Sigmoid colon (tissue), 4 donors: ENCODE results near the gene RETREG1.

Experiments
- EP300 ChIP-seq, 4 donors: sonication (generic); formaldehyde crosslinking; IDR thresholded peaks; one replicate each; pipeline ENCODE4 v1.6.1; 2017; ENCODE audit warnings: antibody characterized with exemption in 4 of 4
- TF ChIP-seq, protein P1 (sequence below), 4 experiments: fragments of 450-650 bp in 3 of 4; fragments of 200-600 bp in 1 of 4; IDR thresholded peaks; one replicate each; pipeline ENCODE4 v1.5.1; 2016 to 2019; ENCODE audit warnings: antibody characterized with exemption in 4 of 4, mild to moderate bottlenecking in 3 of 4, moderate library complexity in 2 of 4

- TF ChIP-seq, protein P1, sequence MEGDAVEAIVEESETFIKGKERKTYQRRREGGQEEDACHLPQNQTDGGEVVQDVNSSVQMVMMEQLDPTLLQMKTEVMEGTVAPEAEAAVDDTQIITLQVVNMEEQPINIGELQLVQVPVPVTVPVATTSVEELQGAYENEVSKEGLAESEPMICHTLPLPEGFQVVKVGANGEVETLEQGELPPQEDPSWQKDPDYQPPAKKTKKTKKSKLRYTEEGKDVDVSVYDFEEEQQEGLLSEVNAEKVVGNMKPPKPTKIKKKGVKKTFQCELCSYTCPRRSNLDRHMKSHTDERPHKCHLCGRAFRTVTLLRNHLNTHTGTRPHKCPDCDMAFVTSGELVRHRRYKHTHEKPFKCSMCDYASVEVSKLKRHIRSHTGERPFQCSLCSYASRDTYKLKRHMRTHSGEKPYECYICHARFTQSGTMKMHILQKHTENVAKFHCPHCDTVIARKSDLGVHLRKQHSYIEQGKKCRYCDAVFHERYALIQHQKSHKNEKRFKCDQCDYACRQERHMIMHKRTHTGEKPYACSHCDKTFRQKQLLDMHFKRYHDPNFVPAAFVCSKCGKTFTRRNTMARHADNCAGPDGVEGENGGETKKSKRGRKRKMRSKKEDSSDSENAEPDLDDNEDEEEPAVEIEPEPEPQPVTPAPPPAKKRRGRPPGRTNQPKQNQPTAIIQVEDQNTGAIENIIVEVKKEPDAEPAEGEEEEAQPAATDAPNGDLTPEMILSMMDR (IDR thresholded peaks at IDR 0.05), result no peak
- TF ChIP-seq EP300 (IDR thresholded peaks at IDR 0.05), result no peak
Observed at GRCh38 chr5:16497546-16497945, 119.3 kb downstream of the RETREG1 start.
